Stomach smooth muscle (tissue), 2 donors: Measurements from ENCODE around the gene TRIAP1.
"Not testable (repeated sequence)": the region's sequence is repeated elsewhere in the genome, so short reads cannot be mapped to it uniquely, and the experiment has no call there.

ENCODE experiments used
- H3K27ac ChIP-seq: one replicate; pipeline ENCODE4 v1.7.0; 2013; ENCODE audit warnings: mild to moderate bottlenecking, low read length, inconsistent platforms
- H3K27me3 ChIP-seq, 2 donors: one replicate each; pipeline ENCODE4 v1.7.0; 2013; ENCODE audit warnings: low read length in 2 of 2; ENCODE audit not compliant: insufficient read depth in 2 of 2, control insufficient read depth in 1 of 2
- H3K36me3 ChIP-seq, 2 donors: one replicate each; pipeline ENCODE4 v1.7.0; 2013; ENCODE audit warnings: low read length in 2 of 2; ENCODE audit not compliant: control insufficient read depth in 2 of 2, insufficient read depth in 2 of 2
- H3K4me1 ChIP-seq: one replicate; pipeline ENCODE4 v1.7.0; 2013; ENCODE audit warnings: low read length; ENCODE audit not compliant: control insufficient read depth, insufficient read depth
- H3K4me3 ChIP-seq, 2 donors: one replicate each; pipeline ENCODE4 v1.7.0; 2013; ENCODE audit warnings: low read length in 2 of 2
- H3K9ac ChIP-seq, 2 donors: one replicate each; pipeline ENCODE4 v1.7.0; 2013; ENCODE audit warnings: low read length in 2 of 2, mild to moderate bottlenecking in 1 of 2
- H3K9me3 ChIP-seq, 2 donors: one replicate each; pipeline ENCODE4 v1.7.0; 2013; ENCODE audit warnings: low read length in 2 of 2; ENCODE audit not compliant: control insufficient read depth in 2 of 2
- donor health status: healthy.
- donor health status: Pancreatic carcinoma.

Gene TRIAP1

GRCh38 chr12:120445911-120446843, at the start of gene TRIAP1, which contains the start of gene GATC:
Gene TRIAP1, minus strand, starts transcription at chr12:120446384. Its CDS starts 12 bp downstream, at chr12:120446372.
Gene GATC, plus strand, starts transcription at chr12:120446444. Its CDS starts 37 bp downstream, at chr12:120446481.
- H3K36me3 ChIP-seq: peaks cover 14 to 16% of the 10 kb centered on the region in 2 donors
- H3K4me1 ChIP-seq: peaks cover 26% of the 10 kb centered on the region
- no peaks in the 10 kb centered on the region for H3K9me3 ChIP-seq
- H3K4me3 ChIP-seq: peak within 1 kb of the TSS; percentile 99
- H3K27ac ChIP-seq: peak within 1 kb of the TSS; percentile 84
- peak within 1 kb of the TSS; percentile 95 to 99 for H3K9ac ChIP-seq
- H3K27me3 ChIP-seq: no peaks in the 10 kb centered on the region

- H3K9me3 ChIP-seq: no peaks in the 10 kb centered on the region
- H3K4me3 ChIP-seq: peak overlapping the region; percentile 92 to 93
- peaks cover 14 to 17% of the 10 kb centered on the region in 2 donors for H3K36me3 ChIP-seq
- H3K27ac ChIP-seq: no peak overlapping the region
- H3K4me1 ChIP-seq: peaks cover 17% of the 10 kb centered on the region
- peak overlapping the region; percentile 42 to 47 for H3K9ac ChIP-seq
- no peaks in the 10 kb centered on the region for H3K27me3 ChIP-seq
Measured at GRCh38 chr12:120495186-120495730, 49.1 kb upstream of the TRIAP1 start.

GRCh38 chr12:120490833-120491512, 44.8 kb upstream of the TRIAP1 start:
- Histone ChIP-seq H3K4me3 (no peak overlapping the region), H3K9ac (no peak overlapping the region), H3K9me3 (no peaks in the 10 kb centered on the region), H3K27me3 (no peaks in the 10 kb centered on the region), H3K36me3 (peaks cover 11 to 14% of the 10 kb centered on the region in 2 donors), H3K27ac (no peak overlapping the region), H3K4me1 (peaks cover 5% of the 10 kb centered on the region)

GRCh38 chr12:120490325-120490724, 44.1 kb upstream of the TRIAP1 start:
- Histone ChIP-seq H3K4me1 (peaks cover 3% of the 10 kb centered on the region), H3K9me3 (no peaks in the 10 kb centered on the region), H3K27ac (no peak overlapping the region), H3K36me3 (peaks cover 11 to 14% of the 10 kb centered on the region in 2 donors), H3K27me3 (no peaks in the 10 kb centered on the region), H3K4me3 (no peak overlapping the region), H3K9ac (no peak overlapping the region)

- H3K4me3 ChIP-seq: no peak overlapping the region
- H3K9me3 ChIP-seq: no peaks in the 10 kb centered on the region
- H3K4me1 ChIP-seq: no peaks in the 10 kb centered on the region
- no peaks in the 10 kb centered on the region for H3K27me3 ChIP-seq
- H3K36me3 ChIP-seq: peaks cover 11 to 14% of the 10 kb centered on the region in 2 donors
- H3K27ac ChIP-seq: no peak overlapping the region
- no peak overlapping the region for H3K9ac ChIP-seq
Measured at GRCh38 chr12:120489018-120489417, 42.8 kb upstream of the TRIAP1 start.

- Histone ChIP-seq H3K27me3 (no peaks in the 10 kb centered on the region), H3K36me3 (peaks cover 11 to 14% of the 10 kb centered on the region in 2 donors), H3K27ac (no peak overlapping the region), H3K4me1 (no peaks in the 10 kb centered on the region), H3K9me3 (no peaks in the 10 kb centered on the region), H3K9ac (no peak overlapping the region), H3K4me3 (no peak overlapping the region)
Measured at GRCh38 chr12:120488057-120488640, 42.0 kb upstream of the TRIAP1 start.

GRCh38 chr12:120487552-120487951, 41.4 kb upstream of the TRIAP1 start:
- H3K36me3 ChIP-seq: peaks cover 11 to 14% of the 10 kb centered on the region in 2 donors
- not testable (repeated sequence) for H3K27ac ChIP-seq, H3K4me1 ChIP-seq, H3K4me3 ChIP-seq, H3K9me3 ChIP-seq, H3K9ac ChIP-seq, H3K27me3 ChIP-seq

GRCh38 chr12:120485961-120486881, 40.0 kb upstream of the TRIAP1 start:
- H3K4me3 ChIP-seq: no peak overlapping the region
- H3K36me3 ChIP-seq: peaks cover 7 to 10% of the 10 kb centered on the region in 2 donors
- no peaks in the 10 kb centered on the region for H3K27me3 ChIP-seq
- H3K9me3 ChIP-seq: no peaks in the 10 kb centered on the region
- H3K4me1 ChIP-seq: no peaks in the 10 kb centered on the region
- no peak overlapping the region for H3K9ac ChIP-seq
- no peak overlapping the region for H3K27ac ChIP-seq

- H3K4me1 ChIP-seq: no peaks in the 10 kb centered on the region
- H3K27ac ChIP-seq: no peak overlapping the region
- no peaks in the 10 kb centered on the region for H3K27me3 ChIP-seq
- H3K36me3 ChIP-seq: peaks cover 0 to 2% of the 10 kb centered on the region in 2 donors
- no peaks in the 10 kb centered on the region for H3K9me3 ChIP-seq
- H3K4me3 ChIP-seq: no peak overlapping the region
- H3K9ac ChIP-seq: no peak overlapping the region
Measured at GRCh38 chr12:120483621-120484020, 37.4 kb upstream of the TRIAP1 start.
